WERI-Rb-1 (cell line): Measurements from ENCODE around the gene SMOC2.

ENCODE experiments used
- DNase-seq: peaks from one replicate; pipeline ENCODE4 v3.0.0-alpha.2; 2020
- H3K27ac ChIP-seq: fragments of 250-450 bp; sonication (Bioruptor Pico); 2 replicates; pipeline ENCODE4 v1.5.1; 2020; ENCODE audit warnings: mild to moderate bottlenecking, moderate library complexity
- H3K27me3 ChIP-seq: fragments of 250-450 bp; sonication (Bioruptor Pico); 2 replicates; pipeline ENCODE4 v1.5.1; 2021; ENCODE audit warnings: mild to moderate bottlenecking, low read depth, moderate library complexity; ENCODE audit not compliant: insufficient read depth, severe bottlenecking
- H3K36me3 ChIP-seq: fragments of 250-450 bp; sonication (Bioruptor Pico); 2 replicates; pipeline ENCODE4 v1.5.1; 2020; ENCODE audit warnings: mild to moderate bottlenecking, moderate library complexity
- H3K4me3 ChIP-seq: 2 replicates; pipeline ENCODE4 v1.5.1; 2011; ENCODE audit warnings: low read depth, mild to moderate bottlenecking, control low read depth, low read length
- H3K9me3 ChIP-seq: fragments of 250-450 bp; sonication (Bioruptor Pico); 2 replicates; pipeline ENCODE4 v1.5.1; 2021; ENCODE audit warnings: mild to moderate bottlenecking, moderate library complexity; ENCODE audit not compliant: severe bottlenecking
- CTCF ChIP-seq: IDR thresholded peaks from 2 replicates; pipeline ENCODE4 v1.5.1; 2011; ENCODE audit warnings: low read depth, mild to moderate bottlenecking, control low read depth, inconsistent platforms, low read length

The SMOC2 gene

GRCh38 chr6:168437751-168438150 lies 3.2 kb upstream of the SMOC2 start:
- Histone ChIP-seq H3K9me3 (no peaks in the 10 kb centered on the region), H3K27me3 (no peaks in the 10 kb centered on the region), H3K36me3 (no peaks in the 10 kb centered on the region), H3K4me3 (no peak overlapping the region), H3K27ac (no peak overlapping the region)
- TF ChIP-seq CTCF, result no peak
- DNase-seq, result no peak

- no peaks in the 10 kb centered on the region for H3K9me3 ChIP-seq
- no peaks in the 10 kb centered on the region for H3K27me3 ChIP-seq
- no peaks in the 10 kb centered on the region for H3K36me3 ChIP-seq
Observed at GRCh38 chr6:168438783-168439520, 2.0 kb upstream of the SMOC2 start.

GRCh38 chr6:168439794-168440450 lies 1.1 kb upstream of the SMOC2 start:
- Histone ChIP-seq H3K9me3 (no peaks in the 10 kb centered on the region), H3K27me3 (no peaks in the 10 kb centered on the region)

More at GRCh38 chr6:168438783-168439520, 2.0 kb upstream of the SMOC2 start:
- DNase-seq, result no peak
- Histone ChIP-seq H3K27ac (no peak overlapping the region), H3K4me3 (no peak overlapping the region)
- TF ChIP-seq CTCF, result no peak

GRCh38 chr6:168441434-168442391 lies 729 bp downstream of the SMOC2 start:
- TF ChIP-seq CTCF, result no peak
- Histone ChIP-seq H3K4me3 (peak overlapping the region; percentile 47), H3K27ac (no peak overlapping the region), H3K27me3 (no peaks in the 10 kb centered on the region), H3K36me3 (no peaks in the 10 kb centered on the region), H3K9me3 (no peaks in the 10 kb centered on the region)
- no peak for DNase-seq

More at GRCh38 chr6:168439794-168440450, 1.1 kb upstream of the SMOC2 start:
- Histone ChIP-seq H3K4me3 (no peak overlapping the region), H3K36me3 (no peaks in the 10 kb centered on the region), H3K27ac (no peak overlapping the region)
- TF ChIP-seq CTCF, result no peak
- no peak for DNase-seq

- no peak overlapping the region for H3K27ac ChIP-seq
- H3K27me3 ChIP-seq, result no peaks in the 10 kb centered on the region
- H3K4me3 ChIP-seq, result no peak overlapping the region
- H3K36me3 ChIP-seq, result no peaks in the 10 kb centered on the region
- no peaks in the 10 kb centered on the region for H3K9me3 ChIP-seq
- DNase-seq, result no peak
- no peak for TF ChIP-seq CTCF
Observed at GRCh38 chr6:168442646-168443045, 1.7 kb downstream of the SMOC2 start.
